ENCODE data around the gene FUOM. TPM values are rescaled to one million over a fixed set of nuclear protein-coding genes. Genes with fewer than 3 reads are reported as not detected.

The FUOM gene
- total RNA-seq, 4 donors from 2014 or later: 6.7 to 17.7 (median 12.5) TPM

DNA sequence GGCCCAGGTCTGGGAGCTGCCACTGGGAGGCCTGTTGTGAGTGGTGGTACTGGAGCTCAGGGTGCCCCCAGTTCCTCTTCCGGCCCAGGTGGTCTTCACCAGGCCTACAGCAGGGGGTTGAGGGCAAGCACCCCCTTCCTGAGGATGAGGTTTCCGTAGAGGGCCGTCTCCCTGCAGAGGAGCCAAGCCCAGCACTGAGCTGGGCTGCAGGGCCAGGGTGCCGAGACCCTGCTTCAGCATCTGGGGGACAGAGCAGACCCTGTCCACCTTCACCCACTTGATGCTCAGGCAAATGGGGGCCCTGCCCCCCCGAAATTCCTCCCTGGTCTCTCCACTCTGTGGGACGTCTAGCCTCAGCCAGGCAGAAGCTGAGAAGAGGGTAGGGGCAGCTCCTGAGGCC lies 2.6 kb downstream of the FUOM start:
- no peak for DNase-seq
- no peak for TF ChIP-seq POLR2A (IDR thresholded peaks at IDR 0.05)
- TF ChIP-seq, protein P1, sequence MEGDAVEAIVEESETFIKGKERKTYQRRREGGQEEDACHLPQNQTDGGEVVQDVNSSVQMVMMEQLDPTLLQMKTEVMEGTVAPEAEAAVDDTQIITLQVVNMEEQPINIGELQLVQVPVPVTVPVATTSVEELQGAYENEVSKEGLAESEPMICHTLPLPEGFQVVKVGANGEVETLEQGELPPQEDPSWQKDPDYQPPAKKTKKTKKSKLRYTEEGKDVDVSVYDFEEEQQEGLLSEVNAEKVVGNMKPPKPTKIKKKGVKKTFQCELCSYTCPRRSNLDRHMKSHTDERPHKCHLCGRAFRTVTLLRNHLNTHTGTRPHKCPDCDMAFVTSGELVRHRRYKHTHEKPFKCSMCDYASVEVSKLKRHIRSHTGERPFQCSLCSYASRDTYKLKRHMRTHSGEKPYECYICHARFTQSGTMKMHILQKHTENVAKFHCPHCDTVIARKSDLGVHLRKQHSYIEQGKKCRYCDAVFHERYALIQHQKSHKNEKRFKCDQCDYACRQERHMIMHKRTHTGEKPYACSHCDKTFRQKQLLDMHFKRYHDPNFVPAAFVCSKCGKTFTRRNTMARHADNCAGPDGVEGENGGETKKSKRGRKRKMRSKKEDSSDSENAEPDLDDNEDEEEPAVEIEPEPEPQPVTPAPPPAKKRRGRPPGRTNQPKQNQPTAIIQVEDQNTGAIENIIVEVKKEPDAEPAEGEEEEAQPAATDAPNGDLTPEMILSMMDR (IDR thresholded peaks at IDR 0.05): no peak
- Histone ChIP-seq H3K9me3 (no peaks in the 10 kb centered on the region), H3K36me3 (no peaks in the 10 kb centered on the region), H3K27me3 (peaks cover 0 to 27% (median 0%) of the 10 kb centered on the region in 4 donors), H3K4me1 (peaks cover 10 to 30% (median 13%) of the 10 kb centered on the region in 3 donors), H3K27ac (no peak overlapping the region), H3K4me3 (no peak overlapping the region)
- WGBS, 2 donors: no CpG with 5 or more reads among the region's 6 CpGs
- intact Hi-C loops (cut with DNase I): no loop called here

DNA sequence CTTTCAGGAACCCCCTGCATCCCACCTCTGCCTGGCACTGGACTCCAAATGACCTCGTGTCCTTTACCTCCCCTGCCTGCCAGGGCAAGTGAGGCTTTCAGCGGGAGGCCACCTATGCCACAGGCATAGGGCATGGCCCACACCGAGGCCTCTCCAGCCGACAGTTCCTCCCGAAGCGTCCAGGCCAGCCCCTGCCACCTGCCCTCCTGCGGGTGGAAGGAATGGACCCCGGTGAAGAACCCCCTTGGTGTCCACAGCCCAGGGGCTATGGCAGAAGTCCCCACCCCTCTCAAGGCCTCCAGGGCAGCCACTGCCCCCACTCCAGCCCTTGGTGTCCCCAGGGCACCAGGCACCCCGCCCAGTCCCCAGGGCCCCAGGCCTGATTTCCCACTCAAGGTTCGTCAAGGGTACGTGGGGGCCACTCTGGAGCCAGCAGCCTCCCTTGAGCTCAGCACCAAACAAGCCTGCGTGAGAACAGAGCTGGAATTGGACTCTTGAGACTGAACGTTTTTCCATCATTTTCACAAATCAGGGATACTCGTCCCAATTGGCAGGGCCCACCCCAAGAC lies 3.1 kb downstream of the FUOM start:
- Histone ChIP-seq H3K4me3 (no peak overlapping the region), H3K9me3 (no peaks in the 10 kb centered on the region), H3K4me1 (peaks cover 10 to 25% (median 13%) of the 10 kb centered on the region in 3 donors), H3K27ac (no peak overlapping the region), H3K36me3 (no peaks in the 10 kb centered on the region), H3K27me3 (peaks cover 0 to 32% (median 0%) of the 10 kb centered on the region in 4 donors)
- DNase-seq: no peak
- 95% methylated on average over 3 of the region's 14 CpGs; no CpG with 5 or more reads in 1 of the 2 donors for WGBS, 2 donors
- no peak for TF ChIP-seq POLR2A (IDR thresholded peaks at IDR 0.05)
- TF ChIP-seq, protein P1 (IDR thresholded peaks at IDR 0.05): no peak
- intact Hi-C loops (cut with DNase I): no loop called here

DNA sequence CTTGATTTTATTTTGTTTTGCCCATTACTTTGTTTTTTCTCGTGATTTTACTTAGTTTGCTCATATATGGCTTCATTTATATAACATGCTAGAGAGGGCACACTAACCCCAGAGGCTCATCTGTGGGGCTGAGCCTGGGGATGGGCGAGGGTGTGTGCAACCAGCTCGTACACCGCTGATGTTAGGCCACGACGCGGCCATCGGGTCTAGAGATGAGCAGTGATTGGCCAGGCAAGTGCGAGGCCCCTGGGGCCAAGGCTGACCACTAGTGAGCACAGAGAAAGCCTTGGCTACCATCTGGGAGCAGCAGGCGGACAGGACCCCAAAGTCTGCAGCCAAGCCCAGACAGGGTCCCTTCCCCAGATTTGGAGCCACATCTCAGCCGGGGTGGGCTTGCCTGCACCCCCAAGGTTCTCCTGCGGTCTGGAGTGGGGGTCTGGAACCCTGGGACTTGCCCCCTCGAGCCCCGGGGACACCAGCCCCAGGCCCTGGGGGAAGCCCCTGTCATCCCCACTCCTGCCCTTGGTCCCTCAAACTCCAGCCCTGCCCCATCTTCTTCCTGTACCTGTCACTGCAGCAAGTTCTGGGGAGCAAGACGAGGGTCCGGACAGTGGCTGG lies 3.7 kb downstream of the FUOM start:
- TF ChIP-seq, protein P1 (IDR thresholded peaks at IDR 0.05): no peak
- TF ChIP-seq POLR2A (IDR thresholded peaks at IDR 0.05): no peak
- Histone ChIP-seq H3K4me3 (no peak overlapping the region), H3K27ac (no peak overlapping the region), H3K4me1 (peaks cover 10 to 22% (median 13%) of the 10 kb centered on the region in 3 donors), H3K36me3 (no peaks in the 10 kb centered on the region), H3K9me3 (no peaks in the 10 kb centered on the region), H3K27me3 (peaks cover 0 to 38% (median 0%) of the 10 kb centered on the region in 4 donors)
- DNase-seq: no peak
- 75% methylated on average over 1 to 6 of the region's 16 CpGs for WGBS, 2 donors
- intact Hi-C loops (cut with DNase I): no loop called here

DNA sequence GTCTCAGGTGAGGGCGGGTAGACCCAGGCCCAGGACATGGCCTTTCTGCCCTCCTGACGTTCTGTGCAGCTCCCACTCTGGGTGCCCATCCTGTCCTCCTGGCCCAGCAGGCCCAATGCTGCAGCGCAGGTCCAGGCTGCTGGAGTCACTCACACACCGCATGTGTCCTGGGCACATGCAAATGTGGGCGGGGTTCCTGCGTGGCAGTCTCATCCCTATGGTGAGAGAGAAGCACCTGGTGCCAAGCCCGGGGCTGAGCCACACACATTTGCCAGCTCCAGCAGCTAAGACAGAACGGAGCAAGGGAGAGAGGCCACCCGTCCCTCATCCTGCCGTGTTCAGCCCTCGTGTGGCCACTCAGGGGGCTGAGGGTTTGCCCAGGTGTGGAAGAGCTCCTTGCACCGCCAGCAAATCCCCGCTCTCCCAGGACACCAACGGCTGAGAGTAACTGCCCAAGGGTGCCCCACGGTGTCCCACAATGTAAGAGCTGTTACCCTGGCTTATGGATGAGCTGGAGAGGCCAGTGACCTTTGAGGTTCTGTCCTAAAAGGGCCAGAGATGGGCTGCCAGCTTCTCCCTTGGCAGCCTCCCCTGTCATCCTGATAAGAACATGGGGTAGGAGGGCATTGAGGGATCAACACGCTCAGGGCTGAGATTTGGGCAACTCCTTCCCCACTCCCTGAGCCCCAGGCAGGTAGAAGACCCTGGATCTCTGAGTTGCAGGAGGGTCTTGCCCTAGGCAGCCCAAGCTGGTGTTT lies 4.4 kb downstream of the FUOM start:
- no peak for DNase-seq
- no peak overlapping the region for H3K27ac ChIP-seq
- peaks cover 0 to 45% (median 0%) of the 10 kb centered on the region in 4 donors for H3K27me3 ChIP-seq
- H3K4me1 ChIP-seq: peaks cover 10 to 22% (median 13%) of the 10 kb centered on the region in 3 donors
- 67 to 88% methylated on average over 6 to 8 of the region's 16 CpGs for WGBS, 2 donors
- TF ChIP-seq POLR2A (IDR thresholded peaks at IDR 0.05): no peak
- TF ChIP-seq, protein P1 (IDR thresholded peaks at IDR 0.05): no peak
- no peaks in the 10 kb centered on the region for H3K9me3 ChIP-seq
- no peak overlapping the region for H3K4me3 ChIP-seq
- intact Hi-C loops (cut with DNase I): no loop called here
- no peaks in the 10 kb centered on the region for H3K36me3 ChIP-seq
